ENCODE results near the gene PLXNA2.

PLXNA2 gene

DNA sequence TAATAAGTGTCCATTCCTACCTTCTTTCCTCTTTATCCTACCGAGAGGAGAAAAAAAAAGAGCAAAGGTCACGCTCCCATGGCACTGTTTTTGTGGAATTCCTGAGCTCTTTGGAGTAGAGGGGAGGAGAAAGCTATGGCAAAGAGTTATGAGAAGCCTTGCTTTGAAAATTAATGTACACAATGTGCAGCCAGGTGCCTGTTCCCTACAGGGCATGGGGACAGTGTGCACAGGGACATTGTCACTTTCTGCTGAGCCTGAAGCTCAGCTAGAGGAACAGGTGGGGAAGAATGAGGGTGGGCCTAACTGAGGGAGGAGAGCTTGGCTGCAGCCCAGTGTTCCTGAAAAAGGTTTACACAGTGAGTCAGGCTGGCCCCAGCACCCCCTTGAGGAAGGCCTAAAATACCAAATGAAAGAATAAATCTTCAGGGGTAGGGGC is 66.1 kb downstream of the PLXNA2 start:
- DNase-seq: no peak

DNA sequence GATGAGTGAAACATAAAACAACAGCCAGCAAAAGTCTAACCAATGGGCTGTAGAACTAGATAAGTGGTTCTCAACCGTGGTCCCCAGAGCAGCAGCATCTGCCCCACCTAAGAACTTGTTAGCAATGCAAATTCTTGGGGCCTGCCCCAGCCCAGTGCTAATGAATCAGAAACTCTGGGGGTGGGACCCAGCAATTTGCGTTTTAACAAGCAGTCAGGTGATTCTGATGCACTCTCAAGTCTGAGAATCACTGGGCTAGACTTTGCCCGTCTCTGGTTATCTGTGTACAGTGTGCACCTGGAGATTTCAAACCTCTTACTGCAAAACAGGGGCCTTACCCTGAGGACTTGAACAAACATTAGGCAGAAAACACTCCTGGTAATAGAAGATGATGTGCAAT is 66.5 kb downstream of the PLXNA2 start:
- no peak for DNase-seq

DNA sequence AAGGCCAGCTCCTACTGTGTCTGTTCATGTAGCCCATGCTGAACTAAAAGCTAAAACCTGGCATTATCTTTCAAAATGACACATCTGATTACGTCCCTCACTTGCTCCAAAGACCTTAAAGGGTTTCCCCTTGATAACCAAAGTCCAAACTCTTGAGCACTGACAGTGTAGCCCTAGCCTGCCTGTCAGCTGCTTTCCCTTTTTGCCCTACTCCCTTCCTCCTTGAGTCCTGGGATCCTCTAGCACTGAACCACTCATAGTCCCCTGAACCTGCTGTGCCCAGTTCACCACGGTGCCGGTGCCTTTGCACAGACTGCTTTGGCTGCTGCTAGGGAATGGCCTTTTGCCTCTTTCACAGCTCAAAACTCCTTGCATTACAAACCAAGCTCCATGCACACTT is 67.5 kb downstream of the PLXNA2 start:
- no peak for DNase-seq

DNA sequence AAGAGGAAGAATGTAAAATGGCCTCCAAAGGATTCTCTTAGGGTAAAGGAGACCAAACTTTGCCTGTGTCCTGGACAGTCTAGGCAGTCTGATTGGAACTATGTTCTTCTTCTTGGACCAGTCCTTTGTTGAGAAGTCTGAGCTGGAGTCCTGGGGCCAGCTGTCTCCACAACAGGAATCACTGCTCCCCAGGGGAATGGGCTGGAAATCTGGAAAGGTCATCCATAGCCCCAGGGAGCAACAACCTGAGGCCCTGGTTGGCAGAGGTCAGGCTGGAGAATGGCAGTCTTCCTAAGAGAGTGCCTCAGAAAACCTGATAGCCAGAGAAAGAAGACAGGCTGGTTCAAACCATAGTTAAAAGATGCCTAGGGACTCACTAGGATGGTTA is 68.7 kb downstream of the PLXNA2 start:
- DNase-seq: no peak

DNA sequence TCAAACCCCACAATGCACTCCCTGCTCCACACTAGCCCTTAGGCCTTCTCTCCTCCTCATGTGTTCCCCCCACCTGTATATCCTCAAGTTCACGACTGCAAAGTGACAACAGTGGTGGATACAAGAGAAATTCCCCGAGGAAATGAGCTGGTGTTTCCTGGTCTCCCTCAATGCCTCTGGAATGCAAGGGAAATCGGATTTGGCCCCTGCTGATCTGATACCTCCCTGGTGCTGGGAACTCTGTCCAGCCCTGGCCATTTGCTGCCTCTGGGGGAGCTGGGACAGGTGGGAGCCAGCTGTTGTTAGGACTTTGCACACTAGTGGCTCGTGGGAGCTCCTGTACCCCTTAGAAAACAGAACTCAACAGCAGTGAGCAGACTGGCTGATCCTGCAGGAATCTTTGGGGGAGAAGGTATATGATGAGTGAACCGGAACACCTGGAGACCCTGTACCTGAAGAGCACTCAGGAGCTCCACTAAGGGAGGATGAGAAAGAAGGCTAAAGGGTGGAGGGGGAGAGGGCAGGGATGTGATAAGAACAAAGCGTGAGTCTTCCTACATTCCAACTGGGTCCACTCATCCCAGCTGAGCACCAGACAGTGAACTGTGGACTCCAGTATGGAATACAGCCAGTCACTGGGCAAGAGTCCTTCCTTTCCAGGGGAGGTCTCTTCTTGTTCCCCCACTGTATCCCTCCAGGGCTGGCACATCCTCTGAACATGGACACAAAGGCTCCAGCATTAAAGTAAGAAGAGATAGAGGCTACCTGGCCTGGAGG is 69.3 kb downstream of the PLXNA2 start:
- no peak for DNase-seq

DNA sequence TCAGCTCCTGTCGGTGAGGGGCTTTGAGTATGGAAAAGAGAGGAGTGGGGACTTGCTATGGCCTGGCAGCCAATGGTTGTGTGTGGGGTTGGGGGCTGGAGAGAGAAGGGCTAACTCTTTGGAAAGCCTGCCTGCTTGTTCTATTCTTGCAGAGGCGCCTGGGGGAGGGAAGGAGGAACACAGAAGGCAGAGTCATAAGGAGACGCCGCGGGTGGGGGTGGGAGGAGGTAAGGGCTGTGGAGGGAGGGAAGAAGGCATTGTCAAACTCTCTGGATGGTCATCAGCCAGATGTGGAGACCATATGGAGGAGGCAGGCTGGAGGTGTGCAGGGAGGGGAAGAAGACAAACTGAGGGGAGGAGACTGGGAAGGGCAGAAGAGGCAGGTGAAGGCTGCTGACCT is 70.0 kb downstream of the PLXNA2 start:
- no peak for DNase-seq

DNA sequence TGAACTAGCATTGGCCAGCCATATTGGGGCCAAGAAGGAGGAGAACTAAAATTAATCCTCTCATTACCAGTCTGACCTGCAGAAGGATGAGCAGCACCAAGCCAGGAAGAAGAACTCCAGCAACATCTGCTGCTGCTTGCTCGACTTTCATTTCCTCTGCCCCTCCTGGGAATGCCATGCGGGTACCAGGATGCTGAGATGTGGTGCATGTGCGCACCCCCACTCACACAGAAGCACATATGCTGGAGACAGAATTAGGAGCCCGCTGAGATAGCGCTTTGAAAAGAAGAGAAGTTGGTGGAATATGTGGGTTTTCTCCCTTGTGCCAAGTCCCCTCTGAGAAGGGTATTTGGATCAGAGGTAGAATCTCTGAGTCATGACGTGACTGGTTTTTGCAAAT is 70.4 kb downstream of the PLXNA2 start:
- no peak for DNase-seq

DNA sequence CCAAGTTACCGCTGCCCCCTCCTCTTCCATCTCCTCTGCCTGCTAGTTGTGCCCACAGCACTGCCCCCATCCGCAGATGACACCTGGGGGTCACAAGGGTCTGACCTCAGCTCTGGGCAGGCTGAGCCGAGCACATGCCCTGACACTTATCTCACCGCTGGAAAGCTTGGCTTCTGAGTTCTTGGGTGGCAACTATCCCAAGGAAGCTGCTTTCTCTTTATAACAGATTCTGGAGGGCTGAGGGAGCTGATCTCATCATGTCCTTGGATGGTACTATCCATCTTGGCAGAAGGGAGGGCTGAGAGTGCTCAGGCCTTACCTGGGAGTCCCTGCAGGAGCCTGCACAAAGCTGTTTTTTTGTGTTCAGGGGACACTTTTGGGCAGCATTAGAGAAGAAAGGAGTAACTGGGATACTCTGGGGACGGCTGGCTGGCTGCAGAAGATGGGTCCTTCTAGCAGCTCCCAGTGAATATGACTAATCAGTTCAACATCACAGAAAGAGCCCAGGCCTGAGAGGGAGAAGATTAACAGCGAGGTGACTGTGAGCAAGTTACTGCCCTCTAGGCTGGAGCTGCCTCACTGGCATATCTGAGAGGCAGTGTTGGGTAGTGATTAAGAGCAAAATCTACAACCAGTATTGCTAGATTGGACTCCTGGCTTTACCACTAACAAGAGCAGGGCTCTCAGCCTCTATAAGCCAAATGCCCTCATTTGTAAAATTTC is 71.6 kb downstream of the PLXNA2 start:
- no peak for DNase-seq

DNA sequence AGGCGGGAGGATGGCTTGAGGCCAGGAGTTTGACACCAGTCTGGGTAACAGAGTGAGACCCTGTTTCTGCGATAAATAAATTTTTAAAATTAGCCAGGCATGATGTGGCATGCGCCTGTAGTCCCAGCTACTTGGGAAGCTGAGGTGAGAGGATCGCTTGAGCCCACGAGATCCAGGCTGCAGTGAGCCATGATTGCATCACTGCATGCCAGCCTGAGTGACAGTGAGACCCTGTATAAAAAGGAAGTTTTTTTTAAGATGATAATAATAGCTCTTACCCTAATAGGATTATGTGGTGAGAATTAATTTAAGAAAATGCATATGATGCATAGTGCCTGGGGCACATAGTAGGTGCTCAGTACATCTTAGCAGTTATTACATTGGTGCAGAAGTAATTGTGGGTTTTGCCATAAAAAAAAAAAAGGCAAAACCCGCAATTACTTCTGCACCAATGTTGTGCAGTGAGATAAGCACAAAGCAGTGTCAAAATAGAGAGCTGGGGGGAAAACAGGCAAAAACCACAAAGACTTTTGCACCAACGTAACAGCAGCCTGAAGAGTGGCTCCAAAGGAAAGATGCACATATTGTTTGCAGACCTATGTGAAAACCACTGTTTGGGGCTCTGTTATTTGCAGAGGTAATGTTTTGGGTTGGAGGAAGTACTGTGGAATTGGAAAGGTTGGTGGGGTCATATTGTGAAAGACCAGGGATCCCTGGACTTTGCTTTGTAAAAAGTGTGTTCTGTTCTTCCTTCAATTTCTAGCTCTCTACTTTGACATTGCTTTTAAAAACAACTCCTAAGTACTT is 72.4 kb downstream of the PLXNA2 start:
- DNase-seq: no peak

DNA sequence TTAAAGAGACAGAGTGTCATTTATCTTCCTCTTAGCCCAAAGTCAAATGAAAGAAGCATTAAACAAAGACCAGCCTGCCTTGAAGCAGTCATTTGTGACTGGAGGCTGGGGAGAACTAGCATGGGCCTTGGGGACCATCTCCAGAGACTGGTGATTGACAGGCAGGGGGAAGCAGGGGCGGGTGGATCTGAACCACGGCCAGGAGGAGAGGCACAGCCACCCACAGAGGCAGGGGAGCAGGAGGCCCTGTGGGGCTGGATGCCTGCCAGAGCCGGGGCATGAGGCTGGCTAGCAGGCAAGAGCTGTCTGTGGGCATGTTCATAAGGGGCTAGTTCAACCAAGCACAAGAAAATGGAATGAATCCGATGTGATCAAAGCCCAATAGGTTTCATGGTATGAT is 73.9 kb downstream of the PLXNA2 start:
- DNase-seq: no peak

DNA sequence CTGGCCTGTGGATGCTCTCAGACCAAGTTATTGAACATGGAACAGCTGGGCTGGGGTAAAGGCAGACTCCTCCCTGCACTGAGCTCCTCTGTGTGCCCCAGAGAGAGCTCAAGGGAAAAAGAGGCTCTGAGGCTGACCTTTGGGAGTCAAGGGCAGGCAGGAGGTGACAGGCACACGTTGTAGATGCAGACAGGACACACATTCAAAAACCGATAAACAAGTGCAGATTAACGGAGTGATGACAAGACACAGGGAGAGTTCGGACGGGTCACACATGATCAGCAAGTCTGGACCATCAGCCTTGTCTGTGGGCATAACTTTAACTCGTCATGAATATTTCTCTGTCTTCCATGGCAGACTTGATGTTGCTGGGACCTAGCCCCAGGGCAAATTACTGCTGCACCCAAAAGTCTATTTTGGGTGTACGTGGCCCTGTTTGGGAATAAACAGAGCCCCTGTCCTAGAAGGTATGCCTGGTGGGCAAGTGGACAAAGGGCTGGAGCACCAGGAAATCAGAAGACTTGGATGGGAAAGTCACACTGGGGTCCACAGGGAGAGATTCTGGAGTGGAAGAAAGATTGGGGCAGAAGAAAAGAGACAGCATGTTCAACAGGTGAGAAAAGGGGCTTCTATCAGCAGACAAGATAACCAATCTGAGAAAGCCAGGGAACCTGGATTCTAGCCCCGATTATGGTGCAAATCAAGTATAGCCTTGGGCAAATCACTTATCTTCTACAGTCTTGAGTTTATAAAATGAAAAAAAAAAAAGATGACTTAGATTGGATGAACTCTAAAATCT is 74.9 kb downstream of the PLXNA2 start:
- DNase-seq: no peak

DNA sequence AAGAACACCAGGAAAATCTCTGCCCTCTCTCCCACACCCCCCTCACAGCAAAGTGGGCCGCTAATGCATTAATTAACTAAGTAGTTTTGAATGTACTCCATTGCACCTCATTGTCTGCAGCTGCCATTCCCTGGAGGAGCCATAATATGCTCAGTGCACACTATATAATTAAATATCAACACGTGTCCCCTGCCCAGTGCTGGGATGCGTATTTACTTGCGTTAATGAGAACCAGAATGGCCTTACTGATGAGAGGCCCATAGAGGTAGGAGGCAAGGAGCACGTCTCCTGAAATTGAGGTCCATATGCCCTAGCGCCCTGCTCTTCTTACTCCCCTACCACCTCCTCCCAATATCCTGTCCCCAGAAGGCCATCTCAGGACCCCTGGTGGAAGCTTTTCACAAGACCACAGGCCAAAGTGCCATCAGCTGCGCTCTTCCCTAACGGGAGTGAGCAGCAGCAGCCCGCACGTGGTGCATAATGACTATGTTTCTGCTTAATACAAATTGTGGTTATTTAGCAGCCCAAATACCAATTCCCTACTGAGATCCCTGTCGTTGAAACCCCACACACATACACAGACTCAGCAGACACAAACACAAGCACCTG is 76.8 kb downstream of the PLXNA2 start:
- DNase-seq: no peak

DNA sequence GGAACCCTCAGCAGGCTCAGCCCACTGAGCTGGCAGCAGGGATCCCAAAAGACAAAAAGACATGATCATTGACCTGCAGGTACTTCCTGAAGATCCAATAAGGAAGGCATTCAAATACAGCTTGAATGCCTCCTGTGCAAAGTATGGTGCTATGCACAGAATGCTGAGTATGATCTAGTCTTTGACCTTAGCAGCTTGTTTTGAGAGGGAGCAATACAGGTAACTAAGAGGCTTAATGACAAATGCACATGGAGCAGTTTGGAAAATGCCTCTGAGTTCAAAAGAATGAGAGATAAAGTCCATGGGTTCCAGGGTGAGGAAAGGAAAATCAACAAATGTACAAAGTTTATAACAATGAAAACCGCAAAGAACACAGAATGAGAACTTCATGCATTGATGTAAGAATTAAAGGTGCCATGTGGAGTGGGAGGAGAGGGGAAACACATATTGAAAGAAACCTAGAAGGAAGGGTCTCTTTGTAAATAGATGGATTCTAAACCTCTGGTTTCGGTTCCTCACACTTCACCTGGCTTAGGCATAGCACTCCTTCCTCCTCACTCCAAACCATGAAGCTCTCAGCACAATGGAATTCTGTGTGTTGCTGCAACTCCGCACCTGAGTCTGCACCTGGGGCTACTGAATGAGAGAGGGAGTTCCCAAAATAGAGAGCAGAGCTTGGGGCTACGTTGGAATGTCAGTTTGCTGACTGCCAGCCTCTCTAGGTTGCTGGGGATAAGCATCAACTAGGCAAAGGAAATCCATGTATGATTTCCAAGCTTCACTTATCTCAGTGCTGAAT is 77.6 kb downstream of the PLXNA2 start:
- DNase-seq: no peak

DNA sequence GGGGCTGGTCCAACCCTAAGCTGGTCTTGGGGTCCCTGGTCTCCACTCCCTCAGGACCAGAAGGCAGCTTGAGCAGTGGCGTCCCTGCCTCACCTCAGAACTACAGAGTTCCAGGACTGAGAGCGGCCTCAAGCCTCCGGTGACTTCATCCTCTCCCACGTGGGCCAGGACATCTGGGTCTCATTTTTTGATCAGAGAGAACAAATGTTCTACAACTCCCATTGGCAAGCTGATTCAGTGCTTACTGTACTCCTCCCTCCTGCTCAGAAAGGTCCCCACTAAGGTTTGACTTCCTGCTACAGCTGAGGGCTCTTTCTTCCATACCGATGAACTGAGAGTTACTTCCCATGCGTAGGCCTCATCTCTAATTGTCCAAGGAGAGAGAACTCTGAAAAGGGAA is 78.5 kb downstream of the PLXNA2 start:
- DNase-seq: no peak

DNA sequence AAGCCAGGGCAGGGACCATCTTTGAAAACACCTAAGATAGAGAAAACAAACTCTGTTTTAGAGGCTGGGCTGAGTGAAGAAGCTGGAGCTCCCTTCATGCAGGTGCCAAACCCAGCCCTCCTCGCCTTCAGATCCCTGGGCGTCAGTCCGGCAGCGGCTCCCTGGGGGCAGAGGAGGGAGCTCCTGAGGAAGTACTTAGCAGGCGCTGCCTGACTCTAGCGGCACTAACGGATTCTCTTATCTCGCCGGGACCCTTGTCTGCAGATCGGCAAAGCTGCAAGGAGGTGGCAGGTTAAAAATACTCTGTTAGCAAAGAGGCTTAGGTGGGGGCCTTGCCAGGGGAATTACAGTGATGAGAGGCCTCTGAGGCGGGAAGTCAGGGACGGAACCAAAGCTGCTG is 79.6 kb downstream of the PLXNA2 start:
- DNase-seq: no peak

DNA sequence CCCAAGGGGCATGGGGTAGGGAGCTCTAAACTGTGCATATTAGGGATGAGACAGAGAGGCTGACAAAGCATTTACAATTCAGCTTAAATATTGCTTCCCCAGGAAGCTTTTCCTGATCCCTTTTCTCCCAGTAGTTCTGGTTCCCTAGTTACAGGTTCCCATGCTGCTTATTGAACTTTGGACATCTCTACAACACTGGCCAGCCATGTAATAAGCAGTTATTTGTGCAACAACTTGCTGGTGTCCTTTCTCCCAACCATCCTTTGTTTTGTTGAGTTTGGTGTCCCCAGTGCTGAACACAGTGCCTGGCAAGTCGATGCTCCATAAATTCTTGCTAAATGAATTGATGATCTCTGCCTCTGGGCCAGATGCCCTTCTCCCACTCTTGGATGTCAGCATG is 80.6 kb downstream of the PLXNA2 start:
- DNase-seq: no peak

DNA sequence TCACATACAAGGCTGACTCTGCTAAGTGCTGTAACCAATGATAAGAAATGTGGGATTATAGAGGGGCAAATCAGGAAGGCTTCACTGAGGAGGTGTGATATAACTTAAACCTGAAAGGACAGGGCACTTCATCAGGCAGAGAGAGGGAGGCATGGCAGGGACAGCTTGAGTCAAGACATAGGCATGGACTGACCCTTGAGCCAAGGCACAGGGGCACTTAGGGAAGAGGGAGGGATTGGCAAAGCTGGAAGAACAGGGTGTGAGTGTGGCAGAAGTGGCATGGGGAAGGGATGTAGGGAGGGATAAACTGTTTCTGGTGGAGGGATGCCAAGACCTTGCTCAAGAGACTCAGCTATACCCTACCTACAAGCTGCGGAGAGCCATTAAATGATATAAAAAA is 81.3 kb downstream of the PLXNA2 start:
- no peak for DNase-seq

DNA sequence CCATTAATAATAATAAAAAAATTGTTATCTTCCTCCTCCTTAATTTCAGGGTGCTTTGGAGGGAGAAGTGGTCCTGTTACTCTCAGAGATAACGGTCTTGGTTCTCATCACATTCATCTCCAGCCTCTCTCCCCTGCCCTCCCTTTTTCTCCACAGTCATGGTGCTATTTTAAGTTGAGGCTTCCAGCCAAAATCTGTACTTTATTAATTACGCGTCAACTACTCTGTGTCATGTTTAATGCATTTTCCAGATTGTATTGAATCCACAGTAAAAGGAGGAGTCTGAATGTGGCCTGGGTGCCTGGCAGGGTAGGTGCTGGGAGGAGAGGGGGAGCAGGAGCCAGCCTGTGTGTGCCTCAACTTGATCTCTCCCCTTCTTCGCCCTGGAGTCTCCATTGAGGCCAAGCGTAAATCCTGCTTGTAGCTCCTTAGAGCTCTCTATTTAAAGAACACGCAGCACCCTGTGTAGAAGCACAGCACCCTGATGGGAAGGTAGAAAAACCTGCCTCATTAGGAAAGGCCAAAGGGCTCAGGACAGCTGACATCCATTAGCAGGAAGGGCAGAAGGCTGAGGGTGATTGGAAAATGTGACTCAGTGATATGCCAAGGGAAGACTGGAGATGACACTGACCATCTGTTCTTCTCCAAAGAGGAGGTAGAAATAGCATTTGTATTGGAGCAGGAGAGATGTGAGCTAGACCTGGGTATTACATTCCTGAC is 82.4 kb downstream of the PLXNA2 start:
- DNase-seq: no peak

DNA sequence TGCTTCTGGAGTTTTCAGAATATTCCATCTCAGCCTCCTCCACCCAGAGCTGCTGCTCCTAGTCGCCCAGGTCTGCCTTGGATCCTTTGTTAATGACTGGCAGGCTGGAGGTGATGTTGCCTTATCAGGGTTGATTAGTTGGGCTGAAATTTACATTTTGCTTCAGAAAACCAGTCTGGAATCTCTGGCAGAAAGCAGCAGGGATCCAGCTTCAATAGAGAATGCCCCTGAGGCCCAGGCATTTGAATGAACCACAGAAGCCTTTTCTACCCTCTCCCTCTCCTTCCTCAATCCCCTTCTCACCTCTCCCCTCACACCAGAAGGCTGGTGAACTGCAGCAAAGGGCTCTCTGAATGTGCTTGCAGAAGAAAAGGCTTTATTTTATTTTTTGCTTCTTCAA is 83.2 kb downstream of the PLXNA2 start:
- DNase-seq: no peak

DNA sequence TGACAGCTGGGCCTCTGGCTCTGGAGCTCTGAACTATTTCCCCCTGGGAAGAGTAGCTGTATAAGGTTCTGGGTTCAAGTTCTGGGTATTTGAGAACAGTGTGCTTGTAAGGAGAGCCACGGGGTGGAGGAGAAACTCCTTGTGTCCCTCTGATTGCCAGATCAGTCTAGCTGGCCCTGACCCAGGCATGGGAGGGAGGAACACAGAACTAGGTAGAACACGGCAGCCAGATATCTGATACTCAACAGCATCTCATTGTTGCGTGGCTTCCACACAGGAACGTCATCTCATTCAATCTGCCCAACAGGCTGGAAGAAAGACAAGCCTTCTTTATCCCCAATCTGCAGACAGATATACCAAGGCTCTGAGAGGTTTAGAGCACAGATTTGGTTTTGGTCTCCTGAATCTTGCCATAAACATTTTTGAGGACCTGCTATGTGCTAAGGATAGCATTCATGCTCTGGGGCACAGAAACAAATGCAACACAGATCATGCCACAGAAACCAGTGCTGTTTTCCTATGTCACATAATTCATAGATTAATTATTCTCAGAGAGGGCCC is 83.8 kb downstream of the PLXNA2 start:
- no peak for DNase-seq

Data from cortex of kidney (tissue), 1 donor.